ENCODE measurements around the gene ARHGEF12. TPM values are rescaled to one million over a fixed set of nuclear protein-coding genes. Genes with fewer than 3 reads are reported as not detected.

The ARHGEF12 gene
- total RNA-seq, 1 donor from 2014 or later: 114 TPM

GRCh38 chr11:120522736-120523135, 186.5 kb downstream of the ARHGEF12 start:
- Mint-ChIP-seq H3K27ac (ENCODE audit: unreplicated experiment) (no peak overlapping the region), H3K9me3 (ENCODE audit: unreplicated experiment) (no peaks in the 10 kb centered on the region), H3K4me1 (ENCODE audit: unreplicated experiment) (peaks cover 19% of the 10 kb centered on the region), H3K36me3 (ENCODE audit: unreplicated experiment) (no peaks in the 10 kb centered on the region), H3K4me3 (ENCODE audit: unreplicated experiment) (no peak overlapping the region), H3K27me3 (ENCODE audit: unreplicated experiment) (peaks cover 5% of the 10 kb centered on the region)
- TF ChIP-seq, protein P1, sequence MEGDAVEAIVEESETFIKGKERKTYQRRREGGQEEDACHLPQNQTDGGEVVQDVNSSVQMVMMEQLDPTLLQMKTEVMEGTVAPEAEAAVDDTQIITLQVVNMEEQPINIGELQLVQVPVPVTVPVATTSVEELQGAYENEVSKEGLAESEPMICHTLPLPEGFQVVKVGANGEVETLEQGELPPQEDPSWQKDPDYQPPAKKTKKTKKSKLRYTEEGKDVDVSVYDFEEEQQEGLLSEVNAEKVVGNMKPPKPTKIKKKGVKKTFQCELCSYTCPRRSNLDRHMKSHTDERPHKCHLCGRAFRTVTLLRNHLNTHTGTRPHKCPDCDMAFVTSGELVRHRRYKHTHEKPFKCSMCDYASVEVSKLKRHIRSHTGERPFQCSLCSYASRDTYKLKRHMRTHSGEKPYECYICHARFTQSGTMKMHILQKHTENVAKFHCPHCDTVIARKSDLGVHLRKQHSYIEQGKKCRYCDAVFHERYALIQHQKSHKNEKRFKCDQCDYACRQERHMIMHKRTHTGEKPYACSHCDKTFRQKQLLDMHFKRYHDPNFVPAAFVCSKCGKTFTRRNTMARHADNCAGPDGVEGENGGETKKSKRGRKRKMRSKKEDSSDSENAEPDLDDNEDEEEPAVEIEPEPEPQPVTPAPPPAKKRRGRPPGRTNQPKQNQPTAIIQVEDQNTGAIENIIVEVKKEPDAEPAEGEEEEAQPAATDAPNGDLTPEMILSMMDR (IDR thresholded peaks at IDR 0.05): no peak
- DNase-seq (ENCODE audit: extremely low spot score, unreplicated experiment): no peak

GRCh38 chr11:120523196-120523595, 187.0 kb downstream of the ARHGEF12 start:
- H3K4me3 Mint-ChIP-seq (ENCODE audit: unreplicated experiment): no peak overlapping the region
- DNase-seq (ENCODE audit: extremely low spot score, unreplicated experiment): no peak
- H3K36me3 Mint-ChIP-seq (ENCODE audit: unreplicated experiment): no peaks in the 10 kb centered on the region
- H3K27ac Mint-ChIP-seq (ENCODE audit: unreplicated experiment): no peak overlapping the region
- TF ChIP-seq, protein P1 (IDR thresholded peaks at IDR 0.05): no peak
- no peaks in the 10 kb centered on the region for H3K9me3 Mint-ChIP-seq (ENCODE audit: unreplicated experiment)
- H3K27me3 Mint-ChIP-seq (ENCODE audit: unreplicated experiment): peaks cover 5% of the 10 kb centered on the region
- H3K4me1 Mint-ChIP-seq (ENCODE audit: unreplicated experiment): peaks cover 15% of the 10 kb centered on the region

DNA sequence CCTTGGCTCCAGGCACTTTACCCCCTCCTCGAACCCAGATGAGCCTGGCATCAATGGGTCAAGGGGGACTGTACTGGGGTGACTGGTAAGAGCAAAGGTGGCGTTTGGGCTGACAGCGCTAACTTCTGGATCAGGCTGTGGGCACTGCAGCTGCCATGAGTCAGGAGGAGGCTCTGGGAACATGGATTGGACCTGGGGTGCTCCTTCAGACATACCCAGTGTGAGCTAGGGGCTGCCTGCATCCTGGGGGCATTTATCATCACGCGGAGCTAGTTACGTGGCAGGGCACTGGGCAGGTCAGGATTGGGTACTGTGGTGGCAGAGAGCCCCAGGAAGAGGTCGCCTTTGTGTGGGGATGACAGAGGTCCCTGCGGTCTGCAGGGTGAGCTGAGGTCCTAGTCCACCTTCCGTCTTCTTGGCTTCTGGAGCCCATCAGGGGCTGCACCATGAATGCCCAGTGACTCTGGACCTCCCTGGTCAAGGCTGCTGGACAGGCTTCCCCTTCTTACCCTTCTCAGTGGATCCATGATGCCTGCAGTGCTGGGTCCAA, 188.4 kb downstream of the ARHGEF12 start:
- Mint-ChIP-seq H3K9me3 (ENCODE audit: unreplicated experiment) (no peaks in the 10 kb centered on the region), H3K4me3 (ENCODE audit: unreplicated experiment) (no peak overlapping the region), H3K4me1 (ENCODE audit: unreplicated experiment) (peaks cover 15% of the 10 kb centered on the region), H3K27me3 (ENCODE audit: unreplicated experiment) (peaks cover 8% of the 10 kb centered on the region), H3K27ac (ENCODE audit: unreplicated experiment) (no peak overlapping the region), H3K36me3 (ENCODE audit: unreplicated experiment) (no peaks in the 10 kb centered on the region)
- DNase-seq (ENCODE audit: extremely low spot score, unreplicated experiment): no peak
- TF ChIP-seq, protein P1 (IDR thresholded peaks at IDR 0.05): no peak

DNA sequence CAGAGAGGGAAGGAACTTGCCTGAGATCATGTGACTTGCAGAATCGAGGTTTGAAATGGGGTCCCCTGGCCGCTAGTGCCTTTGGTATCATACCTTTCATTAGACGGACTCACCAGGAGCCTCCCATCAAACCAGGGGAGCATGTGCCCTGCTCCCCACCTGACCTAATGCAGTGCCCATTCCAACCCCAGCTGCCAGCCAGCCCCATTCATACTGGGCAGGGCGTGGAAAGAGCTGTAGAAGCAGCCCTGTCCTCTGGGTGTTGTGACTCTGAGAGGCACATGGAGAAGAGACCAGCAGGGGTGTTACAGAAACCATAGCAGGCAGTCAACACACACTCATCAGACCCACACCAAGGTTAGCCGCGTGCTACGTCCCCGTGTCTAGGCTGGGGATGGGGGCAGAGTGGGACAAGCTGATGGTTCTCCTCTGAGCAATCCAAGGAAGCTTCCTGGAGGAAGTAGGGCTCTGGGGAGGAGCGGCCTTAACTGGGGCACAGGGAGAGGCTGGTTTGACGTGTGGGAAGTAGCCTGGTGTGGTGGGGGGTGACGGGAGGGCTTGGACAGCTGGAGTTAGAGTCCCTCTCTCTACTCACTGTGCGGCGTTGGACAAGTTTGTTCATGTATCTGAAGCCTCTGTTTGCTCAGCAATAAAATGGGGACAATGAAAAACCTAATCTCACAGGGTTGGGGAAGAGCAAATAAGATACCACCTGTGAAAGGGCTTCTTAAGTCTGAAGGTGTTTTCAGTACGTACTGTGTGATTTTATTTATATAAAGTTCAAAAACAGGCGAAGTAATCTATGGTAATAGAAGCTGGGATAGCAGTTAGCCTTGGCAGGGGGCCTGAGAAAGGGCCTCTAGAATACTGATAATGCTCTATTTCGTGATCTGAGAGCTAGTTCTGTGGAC, 189.3 kb downstream of the ARHGEF12 start:
- Mint-ChIP-seq H3K4me3 (ENCODE audit: unreplicated experiment) (no peak overlapping the region), H3K27ac (ENCODE audit: unreplicated experiment) (no peak overlapping the region), H3K27me3 (ENCODE audit: unreplicated experiment) (peaks cover 14% of the 10 kb centered on the region), H3K9me3 (ENCODE audit: unreplicated experiment) (no peaks in the 10 kb centered on the region), H3K36me3 (ENCODE audit: unreplicated experiment) (no peaks in the 10 kb centered on the region), H3K4me1 (ENCODE audit: unreplicated experiment) (peaks cover 15% of the 10 kb centered on the region)
- no peak for DNase-seq (ENCODE audit: extremely low spot score, unreplicated experiment)
- TF ChIP-seq, protein P1 (IDR thresholded peaks at IDR 0.05): no peak

- TF ChIP-seq, protein P1 (IDR thresholded peaks at IDR 0.05): no peak
- H3K27me3 Mint-ChIP-seq (ENCODE audit: unreplicated experiment): peaks cover 17% of the 10 kb centered on the region
- no peak overlapping the region for H3K4me3 Mint-ChIP-seq (ENCODE audit: unreplicated experiment)
Measured at GRCh38 chr11:120526241-120526640, 190.0 kb downstream of the ARHGEF12 start.

More at GRCh38 chr11:120526241-120526640, 190.0 kb downstream of the ARHGEF12 start:
- H3K36me3 Mint-ChIP-seq (ENCODE audit: unreplicated experiment): no peaks in the 10 kb centered on the region
- no peaks in the 10 kb centered on the region for H3K9me3 Mint-ChIP-seq (ENCODE audit: unreplicated experiment)
- H3K27ac Mint-ChIP-seq (ENCODE audit: unreplicated experiment): no peak overlapping the region
- DNase-seq (ENCODE audit: extremely low spot score, unreplicated experiment): no peak
- peaks cover 15% of the 10 kb centered on the region for H3K4me1 Mint-ChIP-seq (ENCODE audit: unreplicated experiment)

All from osteocyte (in vitro differentiated cells).